ENCODE data around the gene HSPA9. TPM values are rescaled to one million over a fixed set of nuclear protein-coding genes. Genes with fewer than 3 reads are reported as not detected.

The HSPA9 gene
- total and polyA plus RNA-seq, 9 of the 15 experiments (the other 6 are each of a cell fraction or from before 2014, with no cell fraction given), result 195 to 583 (median 514) TPM

GRCh38 chr5:138545919-138546562 lies 29.2 kb downstream of the HSPA9 start (continued):
- TF ChIP-seq PHB (CRISPR knock-in tag; IDR thresholded peaks at IDR 0.05) (no peak), ADNP (tag; IDR thresholded peaks at IDR 0.05) (no peak)

- intact Hi-C loops (cut with micrococcal nuclease) (no loop called here), in situ Hi-C loops (cut with MboI) (no loop called here)
- Histone ChIP-seq H3K27ac (ENCODE audit: extremely low read depth, low read depth, low read length) (peak overlapping the region; percentile 97), H3K79me2 (ENCODE audit: control insufficient read depth, insufficient read depth, low read length) (peaks cover 98% of the 10 kb centered on the region), H3K4me3 (peak overlapping the region; percentile 97), H3K9ac (ENCODE audit: insufficient read depth in 1 of 2, low read depth in 2 of 2, low read length in 2 of 2) (peak overlapping the region; percentile 97 to 100), H3K4me2 (ENCODE audit: insufficient read depth, low read length) (peak overlapping the region; percentile 90), H3K9me1 (ENCODE audit: control insufficient read depth, insufficient read depth, low read length) (no peaks in the 10 kb centered on the region), H4K20me1 (replicated peaks; ENCODE audit: control insufficient read depth, insufficient read depth, low read length) (peaks cover 18% of the 10 kb centered on the region), H3K9me3 (replicated peaks; ENCODE audit: control insufficient read depth, insufficient read depth, low read depth, low read length) (no peaks in the 10 kb centered on the region), H3K4me1 (replicated peaks in 1 of 2; ENCODE audit: control insufficient read depth in 2 of 2, insufficient read depth in 2 of 2, low read length in 2 of 2) (peaks cover 7 to 24% of the 10 kb centered on the region in 2 experiments; a peak in 4 of 5 replicates), H3K27me3 (ENCODE audit: control insufficient read depth in 2 of 2, insufficient read depth in 2 of 2, low read length in 2 of 2) (no peaks in the 10 kb centered on the region), H2AFZ (ENCODE audit: low read depth, low read length) (no peak overlapping the region), H3K36me3 (ENCODE audit: control insufficient read depth, insufficient read depth, low read length) (peaks cover 61% of the 10 kb centered on the region)
- POLR2A ChIA-PET, result interaction anchor here (0.6 to 6.7 kb wide), 33 partner anchors 8 to 1636 kb away, joined by 3 to 64 read pairs (median 5); partner anchors contain the start of genes EGR1, FAM53C and HSPA9
- DNase-seq (ENCODE audit: extremely low read depth in 1 of 4, low spot score in 3 of 4) (peak in 1 of 4 experiments; percentile 36), ATAC-seq (peak; percentile 8), FAIRE-seq (no peak)
- CTCF ChIA-PET (ENCODE audit: low intra/inter-chr PET ratio), result interaction anchor here (0.7 kb wide), 1 partner anchor 24 kb away, joined by 3 read pairs; no protein-coding TSS in a partner anchor
- 4% methylated on average over 16 of the region's 16 CpGs for WGBS (ENCODE audit: insufficient coverage, low coverage, missing lambda C conversion rate)
- BruUV-seq (replicated peaks), result no TSS peak
- TF ChIP-seq CUX1 (CRISPR knock-in tag; IDR thresholded peaks at IDR 0.05) (0 out of 2 replicates have a peak, but pooled peaks have one; percentile 32), ASH1L (IDR thresholded peaks at IDR 0.05; ENCODE audit: borderline replicate concordance, low read depth, partially characterized antibody) (no peak), LARP7 (IDR thresholded peaks at IDR 0.05) (0 out of 2 replicates have a peak, but pooled peaks have one; percentile 28), RBFOX2 (IDR thresholded peaks at IDR 0.05; ENCODE audit: low read depth, low read length) (peak; percentile 72), MAFG (tag; conservative IDR thresholded peaks at IDR 0.05) (0 out of 2 replicates have a peak, but pooled peaks have one; percentile 12), ZNF316 (IDR thresholded peaks at IDR 0.05) (0 out of 2 replicates have a peak, but pooled peaks have one; percentile 1), THRB (CRISPR knock-in tag; conservative IDR thresholded peaks at IDR 0.05) (0 out of 2 replicates have a peak, but pooled peaks have one; percentile 67), ILF3 (IDR thresholded peaks at IDR 0.05; ENCODE audit: borderline replicate concordance) (no peak), HMG20B (CRISPR knock-in tag; IDR thresholded peaks at IDR 0.05) (no peak)
Measured at GRCh38 chr5:138544181-138545134, 30.7 kb downstream of the HSPA9 start.

Measured in K562 (cell line).